GM12878 (cell line): ENCODE results near the gene NLRC5. TPM values are rescaled to one million over a fixed set of nuclear protein-coding genes. Genes with fewer than 3 reads are reported as not detected.
A peak's percentile ranks its signal among the peaks of the same experiment; 100 is the strongest.

ENCODE experiments used
- BACH1 ChIP-seq: fragments of 450-650 bp; IDR thresholded peaks from 2 replicates; pipeline ENCODE4 v1.6.1; 2017; ENCODE audit warnings: mild to moderate bottlenecking, borderline replicate concordance
- BCL11A ChIP-seq: IDR thresholded peaks from 2 replicates; pipeline ENCODE4 v1.6.1; 2011; ENCODE audit warnings: low read depth, low read length
- BCL3 ChIP-seq: IDR thresholded peaks from 2 replicates; pipeline ENCODE4 v1.6.1; 2011; ENCODE audit warnings: borderline replicate concordance, low read depth, mild to moderate bottlenecking, moderate library complexity, low read length; ENCODE audit not compliant: insufficient read depth, poor library complexity, severe bottlenecking
- FOS ChIP-seq: IDR thresholded peaks from 3 replicates; pipeline ENCODE4 v1.6.1; 2011; ENCODE audit warnings: borderline replicate concordance; ENCODE audit not compliant: insufficient read length; ENCODE audit errors: extremely low read depth
- HCFC1 ChIP-seq: fragments of 150-350 bp; IDR thresholded peaks from 2 replicates; pipeline ENCODE4 v1.6.1; 2014; ENCODE audit warnings: low read length
- KDM1A ChIP-seq: fragments of 200-600 bp; sonication (generic); IDR thresholded peaks from 2 replicates; pipeline ENCODE4 v1.6.1; 2016; ENCODE audit warnings: borderline replicate concordance
- MEF2A ChIP-seq: IDR thresholded peaks from 2 replicates; pipeline ENCODE4 v1.6.1; 2011; ENCODE audit warnings: low read depth, mild to moderate bottlenecking, low read length, moderate library complexity; ENCODE audit not compliant: insufficient read depth
- NBN ChIP-seq: fragments of 450-650 bp; IDR thresholded peaks from 2 replicates; pipeline ENCODE4 v1.6.1; 2016
- POLR2AphosphoS5 ChIP-seq: IDR thresholded peaks from 2 replicates; pipeline ENCODE4 v1.6.1; 2011; ENCODE audit warnings: mild to moderate bottlenecking, low read length, inconsistent platforms
- RB1 ChIP-seq: fragments of 450-650 bp; formaldehyde crosslinking; IDR thresholded peaks from 2 replicates; pipeline ENCODE4 v1.6.1; 2017; ENCODE audit warnings: mild to moderate bottlenecking, borderline replicate concordance
- RELA ChIP-seq: fragments of 450-650 bp; IDR thresholded peaks from 2 replicates; pipeline ENCODE4 v1.8.0; 2014; ENCODE audit warnings: borderline replicate concordance; ENCODE audit not compliant: partially characterized antibody
- RFX5 ChIP-seq: IDR thresholded peaks from 2 replicates; pipeline ENCODE4 v1.6.1; 2011; ENCODE audit warnings: low read depth, low read length, improper control_type of control experiment
- SIN3A ChIP-seq: IDR thresholded peaks from 2 replicates; pipeline ENCODE4 v1.6.1; 2012; ENCODE audit warnings: low read depth, low read length, improper control_type of control experiment
- SIX5 ChIP-seq: IDR thresholded peaks from 2 replicates; pipeline ENCODE4 v1.6.1; 2011; ENCODE audit warnings: mild to moderate bottlenecking, low read depth, low read length, moderate library complexity; ENCODE audit not compliant: severe bottlenecking
- SREBF1 ChIP-seq: IDR thresholded peaks from 2 replicates; pipeline ENCODE4 v1.6.1; 2012; ENCODE audit warnings: mild to moderate bottlenecking, low read length
- TBL1XR1 ChIP-seq: IDR thresholded peaks from 2 replicates; pipeline ENCODE4 v1.6.1; 2012; ENCODE audit warnings: low read depth, low read length, improper control_type of control experiment
- TCF3 ChIP-seq: IDR thresholded peaks from 2 replicates; pipeline ENCODE4 v1.6.1; 2012; ENCODE audit warnings: low read depth, mild to moderate bottlenecking, low read length, borderline replicate concordance; ENCODE audit not compliant: insufficient read depth
- TCF7 ChIP-seq: IDR thresholded peaks from 2 replicates; pipeline ENCODE4 v1.6.1; 2014; ENCODE audit warnings: antibody characterized with exemption, borderline replicate concordance
- ZBTB40 ChIP-seq: fragments of 450-650 bp; IDR thresholded peaks from 2 replicates; pipeline ENCODE4 v1.6.1; 2016; ENCODE audit warnings: mild to moderate bottlenecking, moderate library complexity, borderline replicate concordance
- ZNF207 ChIP-seq: fragments of 450-650 bp; IDR thresholded peaks from 2 replicates; pipeline ENCODE4 v1.6.1; 2014; ENCODE audit warnings: antibody characterized with exemption, mild to moderate bottlenecking, borderline replicate concordance
- ZNF622 ChIP-seq: fragments of 450-650 bp; IDR thresholded peaks from 2 replicates; pipeline ENCODE4 v1.6.1; 2017; ENCODE audit warnings: mild to moderate bottlenecking, inconsistent platforms
- polyA plus RNA-seq, 11 experiments: library from polyadenylated mRNA; depleted of rRNA in 4 of 11; unstranded in 6 of 11; stranded (reverse) in 5 of 11; fragments of >200 nt; fragmentation: Nextera tagmentation in 4 of 11; fragmentation: Illumina TruSeq in 1 of 11; extraction: Ambion mirVana in 4 of 11; extraction: Trizol in 1 of 11; gene quantifications; 1 replicate in 1 of 11; 2 replicates in 10 of 11; pipeline versions ENCODE4 v1.2.1 to v1.2.3, GENCODE V29; 2011 to 2016; ENCODE audit warnings: inconsistent platforms in 2 of 11, missing spikeins in 2 of 11, low read depth in 1 of 11
- total RNA-seq, 4 experiments: library from RNA; depleted of rRNA in 3 of 4; stranded (reverse); fragments of >200 nt in 3 of 4; fragmentation: Illumina TruSeq in 1 of 4; extraction: Trizol in 1 of 4; gene quantifications; 2 replicates each; pipeline versions ENCODE4 v1.2.1 to v1.2.3, GENCODE V29; 2013 to 2021
- TF ChIP-seq, protein P1 (sequence below): fragments of 450-650 bp; IDR thresholded peaks from 2 replicates; pipeline ENCODE4 v1.6.1; 2017; ENCODE audit warnings: mild to moderate bottlenecking, moderate library complexity

The NLRC5 gene
- total and polyA plus RNA-seq, 10 of the 15 experiments (the other 5 are each of a cell fraction or from before 2014, with no cell fraction given): 13.1 to 105 (median 57.3) TPM

GRCh38 chr16:56970934-56971767, 18.2 kb upstream of the NLRC5 start (continued):
- TF ChIP-seq, protein P1, sequence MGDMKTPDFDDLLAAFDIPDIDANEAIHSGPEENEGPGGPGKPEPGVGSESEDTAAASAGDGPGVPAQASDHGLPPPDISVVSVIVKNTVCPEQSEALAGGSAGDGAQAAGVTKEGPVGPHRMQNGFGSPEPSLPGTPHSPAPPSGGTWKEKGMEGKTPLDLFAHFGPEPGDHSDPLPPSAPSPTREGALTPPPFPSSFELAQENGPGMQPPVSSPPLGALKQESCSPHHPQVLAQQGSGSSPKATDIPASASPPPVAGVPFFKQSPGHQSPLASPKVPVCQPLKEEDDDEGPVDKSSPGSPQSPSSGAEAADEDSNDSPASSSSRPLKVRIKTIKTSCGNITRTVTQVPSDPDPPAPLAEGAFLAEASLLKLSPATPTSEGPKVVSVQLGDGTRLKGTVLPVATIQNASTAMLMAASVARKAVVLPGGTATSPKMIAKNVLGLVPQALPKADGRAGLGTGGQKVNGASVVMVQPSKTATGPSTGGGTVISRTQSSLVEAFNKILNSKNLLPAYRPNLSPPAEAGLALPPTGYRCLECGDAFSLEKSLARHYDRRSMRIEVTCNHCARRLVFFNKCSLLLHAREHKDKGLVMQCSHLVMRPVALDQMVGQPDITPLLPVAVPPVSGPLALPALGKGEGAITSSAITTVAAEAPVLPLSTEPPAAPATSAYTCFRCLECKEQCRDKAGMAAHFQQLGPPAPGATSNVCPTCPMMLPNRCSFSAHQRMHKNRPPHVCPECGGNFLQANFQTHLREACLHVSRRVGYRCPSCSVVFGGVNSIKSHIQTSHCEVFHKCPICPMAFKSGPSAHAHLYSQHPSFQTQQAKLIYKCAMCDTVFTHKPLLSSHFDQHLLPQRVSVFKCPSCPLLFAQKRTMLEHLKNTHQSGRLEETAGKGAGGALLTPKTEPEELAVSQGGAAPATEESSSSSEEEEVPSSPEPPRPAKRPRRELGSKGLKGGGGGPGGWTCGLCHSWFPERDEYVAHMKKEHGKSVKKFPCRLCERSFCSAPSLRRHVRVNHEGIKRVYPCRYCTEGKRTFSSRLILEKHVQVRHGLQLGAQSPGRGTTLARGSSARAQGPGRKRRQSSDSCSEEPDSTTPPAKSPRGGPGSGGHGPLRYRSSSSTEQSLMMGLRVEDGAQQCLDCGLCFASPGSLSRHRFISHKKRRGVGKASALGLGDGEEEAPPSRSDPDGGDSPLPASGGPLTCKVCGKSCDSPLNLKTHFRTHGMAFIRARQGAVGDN: peak; percentile 97
- TF ChIP-seq ZNF207 (no peak), TBL1XR1 (no peak), HCFC1 (no peak), ZBTB40 (no peak), TCF7 (no peak), POLR2AphosphoS5 (no peak), MEF2A (0 out of 2 replicates have a peak, but pooled peaks have one; percentile 8), SREBF1 (no peak), BCL3 (peak; percentile 16), BACH1 (no peak), KDM1A (no peak), NBN (peak; percentile 80; the same call in 1 of the 2 replicates), RFX5 (no peak), TCF3 (peak; percentile 85; the same call in 1 of the 2 replicates), BCL11A (peak; percentile 43; the same call in 1 of the 2 replicates), RELA (peak; percentile 40), SIN3A (no peak), SIX5 (no peak), RB1 (peak; percentile 39; the same call in 1 of the 2 replicates), ZNF622 (no peak), FOS (no peak)
